ENCODE results near the gene ZFYVE28. TPM values are rescaled to one million over a fixed set of nuclear protein-coding genes. Genes with fewer than 3 reads are reported as not detected.

ZFYVE28 gene
- total RNA-seq, 1 donor from 2014 or later: 0.44 TPM

- no peaks in the 10 kb centered on the region for H3K36me3 Mint-ChIP-seq (ENCODE audit: low read depth, unreplicated experiment)
- no peaks in the 10 kb centered on the region for H3K9me3 Mint-ChIP-seq (ENCODE audit: unreplicated experiment)
- no peak for TF ChIP-seq CTCF (IDR thresholded peaks at IDR 0.05; ENCODE audit: unreplicated experiment)
- H3K27me3 Mint-ChIP-seq (ENCODE audit: unreplicated experiment): peaks cover 21% of the 10 kb centered on the region
- H3K4me3 Mint-ChIP-seq (ENCODE audit: unreplicated experiment): peak overlapping the region; percentile 73
- H3K4me1 Mint-ChIP-seq (ENCODE audit: unreplicated experiment): no peaks in the 10 kb centered on the region
- no peak overlapping the region for H3K27ac Mint-ChIP-seq (ENCODE audit: unreplicated experiment)
- no peak for DNase-seq (ENCODE audit: low spot score)
Measured at GRCh38 chr4:2461246-2461960, 43.0 kb upstream of the ZFYVE28 start.

- Mint-ChIP-seq H3K4me3 (ENCODE audit: unreplicated experiment) (no peak overlapping the region), H3K36me3 (ENCODE audit: low read depth, unreplicated experiment) (no peaks in the 10 kb centered on the region), H3K27me3 (ENCODE audit: unreplicated experiment) (peaks cover 19% of the 10 kb centered on the region), H3K27ac (ENCODE audit: unreplicated experiment) (no peak overlapping the region), H3K9me3 (ENCODE audit: unreplicated experiment) (no peaks in the 10 kb centered on the region), H3K4me1 (ENCODE audit: unreplicated experiment) (no peaks in the 10 kb centered on the region)
- no peak for TF ChIP-seq CTCF (IDR thresholded peaks at IDR 0.05; ENCODE audit: unreplicated experiment)
- no peak for DNase-seq (ENCODE audit: low spot score)
Measured at GRCh38 chr4:2459589-2460349, 41.3 kb upstream of the ZFYVE28 start.

GRCh38 chr4:2458546-2459491, 40.4 kb upstream of the ZFYVE28 start:
- Mint-ChIP-seq H3K9me3 (ENCODE audit: unreplicated experiment) (no peaks in the 10 kb centered on the region), H3K4me1 (ENCODE audit: unreplicated experiment) (no peaks in the 10 kb centered on the region), H3K27ac (ENCODE audit: unreplicated experiment) (no peak overlapping the region), H3K36me3 (ENCODE audit: low read depth, unreplicated experiment) (no peaks in the 10 kb centered on the region), H3K4me3 (ENCODE audit: unreplicated experiment) (no peak overlapping the region), H3K27me3 (ENCODE audit: unreplicated experiment) (peaks cover 19% of the 10 kb centered on the region)
- DNase-seq (ENCODE audit: low spot score): no peak
- TF ChIP-seq CTCF (IDR thresholded peaks at IDR 0.05; ENCODE audit: unreplicated experiment): no peak

GRCh38 chr4:2457481-2458295, 39.2 kb upstream of the ZFYVE28 start:
- Mint-ChIP-seq H3K9me3 (ENCODE audit: unreplicated experiment) (no peaks in the 10 kb centered on the region), H3K27ac (ENCODE audit: unreplicated experiment) (no peak overlapping the region), H3K36me3 (ENCODE audit: low read depth, unreplicated experiment) (no peaks in the 10 kb centered on the region), H3K27me3 (ENCODE audit: unreplicated experiment) (peaks cover 18% of the 10 kb centered on the region), H3K4me1 (ENCODE audit: unreplicated experiment) (no peaks in the 10 kb centered on the region), H3K4me3 (ENCODE audit: unreplicated experiment) (no peak overlapping the region)
- TF ChIP-seq CTCF (IDR thresholded peaks at IDR 0.05; ENCODE audit: unreplicated experiment): no peak
- DNase-seq (ENCODE audit: low spot score): no peak

Data from endothelial cell (in vitro differentiated cells).